GM23248 (cell line): ENCODE data around the gene FBXL3.

ENCODE experiments used
- EZH2 ChIP-seq: fragments of 200-600 bp; sonication (generic); IDR thresholded peaks from 2 replicates; pipeline ENCODE4 v1.6.1; 2018; ENCODE audit warnings: antibody characterized with exemption, mild to moderate bottlenecking; ENCODE audit not compliant: insufficient read depth, poor library complexity, severe bottlenecking
- EZH2phosphoT487 ChIP-seq: fragments of 200-600 bp; sonication (generic); IDR thresholded peaks from 2 replicates; pipeline ENCODE4 v1.6.1; 2018; ENCODE audit warnings: antibody characterized with exemption, moderate library complexity, mild to moderate bottlenecking, low read depth; ENCODE audit not compliant: insufficient read depth

DNA sequence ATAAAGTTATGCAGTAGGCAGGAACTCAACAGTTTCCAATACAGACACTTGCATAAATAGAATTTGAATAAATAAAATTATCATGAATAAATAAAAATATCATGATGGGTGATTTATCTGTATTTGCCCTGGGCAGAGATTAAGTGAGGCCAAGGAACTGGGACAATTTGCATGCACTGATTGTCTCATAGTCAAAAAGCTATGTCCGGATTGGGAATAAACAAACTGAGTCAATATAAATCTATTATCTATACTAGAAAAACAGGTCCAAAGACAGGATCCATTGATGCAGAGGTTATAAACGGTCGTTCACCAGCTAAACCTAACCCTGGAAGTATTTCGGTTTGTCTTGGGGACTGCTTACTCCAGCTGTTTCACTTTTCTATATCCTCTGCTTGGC, 26.2 kb upstream of the FBXL3 start:
- no peak for TF ChIP-seq EZH2
- no peak for TF ChIP-seq EZH2phosphoT487
